Measurements from ENCODE around the gene SPSB3.
A peak's percentile ranks its signal among the peaks of the same experiment; 100 is the strongest.

SPSB3 gene

GRCh38 chr16:1762879-1763520, 19.4 kb downstream of the SPSB3 start:
- peaks cover 1 to 3% of the 10 kb centered on the region in 2 donors for H3K4me1 Mint-ChIP-seq
- no peak for DNase-seq
- no peaks in the 10 kb centered on the region for H3K9me3 Mint-ChIP-seq
- no peaks in the 10 kb centered on the region for H3K27me3 Mint-ChIP-seq
- peak overlapping the region; percentile 84 for H3K27ac Mint-ChIP-seq
- H3K36me3 Mint-ChIP-seq, result peaks cover 43 to 46% of the 10 kb centered on the region in 2 donors
- no peak for ATAC-seq (replicated peaks)
- no peak overlapping the region for H3K4me3 Mint-ChIP-seq

- ATAC-seq (replicated peaks), result no peak
- Mint-ChIP-seq H3K27ac (peak overlapping the region; percentile 84), H3K36me3 (peaks cover 43 to 49% of the 10 kb centered on the region in 2 donors), H3K4me1 (peaks cover 0 to 3% of the 10 kb centered on the region in 2 donors), H3K4me3 (no peak overlapping the region), H3K27me3 (no peaks in the 10 kb centered on the region), H3K9me3 (no peaks in the 10 kb centered on the region)
- DNase-seq, result no peak
Observed at GRCh38 chr16:1762196-1762878, 20.0 kb downstream of the SPSB3 start.

GRCh38 chr16:1761751-1762150, 20.6 kb downstream of the SPSB3 start:
- Mint-ChIP-seq H3K27ac (no peak overlapping the region), H3K4me1 (peaks cover 0 to 3% of the 10 kb centered on the region in 2 donors), H3K36me3 (peaks cover 44 to 46% of the 10 kb centered on the region in 2 donors), H3K4me3 (no peak overlapping the region), H3K9me3 (no peaks in the 10 kb centered on the region), H3K27me3 (no peaks in the 10 kb centered on the region)
- ATAC-seq (replicated peaks) (no peak), DNase-seq (no peak)

GRCh38 chr16:1760911-1761310, 21.5 kb downstream of the SPSB3 start:
- Mint-ChIP-seq H3K4me3 (no peak overlapping the region), H3K4me1 (peaks cover 0 to 3% of the 10 kb centered on the region in 2 donors), H3K36me3 (peaks cover 44 to 49% of the 10 kb centered on the region in 2 donors), H3K27me3 (no peaks in the 10 kb centered on the region), H3K27ac (peak overlapping the region; percentile 47), H3K9me3 (no peaks in the 10 kb centered on the region)
- ATAC-seq (replicated peaks) (no peak), DNase-seq (no peak)

- no peaks in the 10 kb centered on the region for H3K9me3 Mint-ChIP-seq
- H3K4me3 Mint-ChIP-seq, result no peak overlapping the region
- H3K27me3 Mint-ChIP-seq, result no peaks in the 10 kb centered on the region
- H3K36me3 Mint-ChIP-seq, result peaks cover 55% of the 10 kb centered on the region in 2 donors
- no peak overlapping the region for H3K27ac Mint-ChIP-seq
- H3K4me1 Mint-ChIP-seq, result peaks cover 0 to 3% of the 10 kb centered on the region in 2 donors
- no peak for DNase-seq
- no peak for ATAC-seq (replicated peaks)
Observed at GRCh38 chr16:1759511-1759910, 22.9 kb downstream of the SPSB3 start.

- no peaks in the 10 kb centered on the region for H3K27me3 Mint-ChIP-seq
- no peaks in the 10 kb centered on the region for H3K9me3 Mint-ChIP-seq
- H3K27ac Mint-ChIP-seq, result no peak overlapping the region
- H3K4me1 Mint-ChIP-seq, result peaks cover 0 to 3% of the 10 kb centered on the region in 2 donors
- no peak for ATAC-seq (replicated peaks)
- no peak overlapping the region for H3K4me3 Mint-ChIP-seq
- no peak for DNase-seq
- peaks cover 58 to 59% of the 10 kb centered on the region in 2 donors for H3K36me3 Mint-ChIP-seq
Observed at GRCh38 chr16:1758923-1759322, 23.4 kb downstream of the SPSB3 start.

- Mint-ChIP-seq H3K36me3 (peaks cover 56 to 57% of the 10 kb centered on the region in 2 donors), H3K4me1 (peaks cover 0 to 3% of the 10 kb centered on the region in 2 donors), H3K9me3 (no peaks in the 10 kb centered on the region), H3K27ac (peak overlapping the region; percentile 62), H3K27me3 (no peaks in the 10 kb centered on the region), H3K4me3 (no peak overlapping the region)
- DNase-seq (no peak), ATAC-seq (replicated peaks) (no peak)
Observed at GRCh38 chr16:1757714-1758461, 24.5 kb downstream of the SPSB3 start.

GRCh38 chr16:1754204-1754603, 28.2 kb downstream of the SPSB3 start:
- Mint-ChIP-seq H3K27ac (peak overlapping the region; percentile 37), H3K9me3 (no peaks in the 10 kb centered on the region), H3K36me3 (peaks cover 43 to 52% of the 10 kb centered on the region in 2 donors), H3K4me3 (no peak overlapping the region), H3K4me1 (peaks cover 0 to 1% of the 10 kb centered on the region in 2 donors), H3K27me3 (no peaks in the 10 kb centered on the region)
- no peak for DNase-seq
- ATAC-seq (replicated peaks), result no peak

GRCh38 chr16:1752853-1753252, 29.5 kb downstream of the SPSB3 start:
- H3K27ac Mint-ChIP-seq, result no peak overlapping the region
- DNase-seq, result no peak
- no peak overlapping the region for H3K4me3 Mint-ChIP-seq
- ATAC-seq (replicated peaks), result no peak
- H3K27me3 Mint-ChIP-seq, result no peaks in the 10 kb centered on the region
- H3K9me3 Mint-ChIP-seq, result no peaks in the 10 kb centered on the region
- H3K4me1 Mint-ChIP-seq, result peaks cover 0 to under 1% of the 10 kb centered on the region in 2 donors
- peaks cover 39 to 50% of the 10 kb centered on the region in 2 donors for H3K36me3 Mint-ChIP-seq

- no peak for ATAC-seq (replicated peaks)
- Mint-ChIP-seq H3K4me3 (no peak overlapping the region), H3K4me1 (no peaks in the 10 kb centered on the region), H3K36me3 (peaks cover 35 to 50% of the 10 kb centered on the region in 2 donors), H3K27me3 (no peaks in the 10 kb centered on the region), H3K27ac (no peak overlapping the region), H3K9me3 (no peaks in the 10 kb centered on the region)
- no peak for DNase-seq
Observed at GRCh38 chr16:1751946-1752345, 30.4 kb downstream of the SPSB3 start.

- no peaks in the 10 kb centered on the region for H3K27me3 Mint-ChIP-seq
- peaks cover 0 to 3% of the 10 kb centered on the region in 2 donors for H3K4me1 Mint-ChIP-seq
- H3K36me3 Mint-ChIP-seq, result peaks cover 21 to 50% of the 10 kb centered on the region in 2 donors
- H3K9me3 Mint-ChIP-seq, result no peaks in the 10 kb centered on the region
- no peak overlapping the region for H3K4me3 Mint-ChIP-seq
- DNase-seq (no peak), ATAC-seq (replicated peaks) (no peak)
- no peak overlapping the region for H3K27ac Mint-ChIP-seq
Observed at GRCh38 chr16:1749152-1750117, 32.9 kb downstream of the SPSB3 start.

GRCh38 chr16:1747934-1748333, 34.4 kb downstream of the SPSB3 start:
- H3K9me3 Mint-ChIP-seq, result no peaks in the 10 kb centered on the region
- no peak overlapping the region for H3K27ac Mint-ChIP-seq
- H3K36me3 Mint-ChIP-seq, result peaks cover 23 to 51% of the 10 kb centered on the region in 2 donors

GRCh38 chr16:1746693-1747195, 35.6 kb downstream of the SPSB3 start:
- peaks cover 23 to 45% of the 10 kb centered on the region in 2 donors for H3K36me3 Mint-ChIP-seq

More at GRCh38 chr16:1747934-1748333, 34.4 kb downstream of the SPSB3 start:
- H3K27me3 Mint-ChIP-seq, result no peaks in the 10 kb centered on the region
- peaks cover 0 to 3% of the 10 kb centered on the region in 2 donors for H3K4me1 Mint-ChIP-seq
- no peak overlapping the region for H3K4me3 Mint-ChIP-seq
- no peak for DNase-seq
- ATAC-seq (replicated peaks), result no peak

More at GRCh38 chr16:1746693-1747195, 35.6 kb downstream of the SPSB3 start:
- no peaks in the 10 kb centered on the region for H3K9me3 Mint-ChIP-seq
- no peak overlapping the region for H3K4me3 Mint-ChIP-seq
- H3K27me3 Mint-ChIP-seq, result no peaks in the 10 kb centered on the region
- no peak for ATAC-seq (replicated peaks)
- H3K27ac Mint-ChIP-seq, result peak overlapping the region; percentile 42
- peaks cover 0 to 4% of the 10 kb centered on the region in 2 donors for H3K4me1 Mint-ChIP-seq
- DNase-seq, result no peak
